Loucy (cell line): ENCODE measurements around the gene AP2B1.

Source experiments
- H2AFZ ChIP-seq: fragments of 200-600 bp; sonication (generic); 2 replicates; pipeline ENCODE4 v1.6.0; 2016; ENCODE audit warnings: antibody characterized with exemption, mild to moderate bottlenecking, low read length, moderate library complexity
- H3F3A ChIP-seq: fragments of 200-600 bp; 2 replicates; pipeline ENCODE4 v1.6.0; 2016; ENCODE audit warnings: antibody characterized with exemption, low read depth, mild to moderate bottlenecking
- H3K27me3 ChIP-seq: fragments of 200-600 bp; sonication (generic); 2 replicates; pipeline ENCODE4 v1.6.1; 2014; ENCODE audit warnings: low read length, mild to moderate bottlenecking; ENCODE audit not compliant: insufficient read depth, poor library complexity, severe bottlenecking
- H3K36me3 ChIP-seq: fragments of 200-600 bp; sonication (generic); 2 replicates; pipeline ENCODE4 v1.6.1; 2016; ENCODE audit warnings: low read length; ENCODE audit not compliant: insufficient read depth
- H3K4me1 ChIP-seq: fragments of 200-600 bp; sonication (generic); 2 replicates; pipeline ENCODE4 v1.5.1; 2014; ENCODE audit warnings: low read length, mild to moderate bottlenecking; ENCODE audit not compliant: insufficient read depth, poor library complexity, severe bottlenecking
- H3K4me2 ChIP-seq: fragments of 200-600 bp; sonication (generic); 2 replicates; pipeline ENCODE4 v1.6.0; 2014; ENCODE audit warnings: antibody characterized with exemption, low read length, low read depth, mild to moderate bottlenecking; ENCODE audit not compliant: poor library complexity, severe bottlenecking
- H3K4me3 ChIP-seq: fragments of 200-600 bp; sonication (generic); 2 replicates; pipeline ENCODE4 v1.5.1; 2014; ENCODE audit warnings: low read length, mild to moderate bottlenecking, mixed read lengths; ENCODE audit not compliant: poor library complexity, severe bottlenecking
- H3K79me2 ChIP-seq: fragments of 200-600 bp; sonication (generic); 2 replicates; pipeline ENCODE4 v1.6.1; 2014; ENCODE audit warnings: low read length; ENCODE audit not compliant: insufficient read depth
- H3K9ac ChIP-seq: fragments of 200-600 bp; sonication (generic); 2 replicates; pipeline ENCODE4 v1.6.0; 2014; ENCODE audit warnings: mild to moderate bottlenecking, low read depth, low read length, moderate library complexity; ENCODE audit not compliant: poor library complexity, severe bottlenecking
- H3K9me2 ChIP-seq: fragments of 200-600 bp; sonication (generic); replicated peaks from 2 replicates; pipeline ENCODE4 v1.6.1; 2016; ENCODE audit warnings: low read depth, low read length, mixed read lengths
- H3K9me3 ChIP-seq: fragments of 200-600 bp; sonication (generic); 2 replicates; pipeline ENCODE4 v1.6.1; 2014; ENCODE audit warnings: mild to moderate bottlenecking, antibody characterized with exemption, low read length, low read depth; ENCODE audit not compliant: insufficient read depth
- H4K20me1 ChIP-seq: fragments of 200-600 bp; sonication (generic); 2 replicates; pipeline ENCODE4 v1.6.0; 2014; ENCODE audit warnings: antibody characterized with exemption, low read length, mild to moderate bottlenecking; ENCODE audit not compliant: insufficient read depth, poor library complexity, severe bottlenecking
- EZH2phosphoT487 ChIP-seq: fragments of 200-600 bp; IDR thresholded peaks from 2 replicates; pipeline ENCODE4 v1.6.1; 2018; ENCODE audit warnings: antibody characterized with exemption, mild to moderate bottlenecking, moderate library complexity, borderline replicate concordance
- TF ChIP-seq, protein P1 (sequence below): fragments of 200-600 bp; sonication (generic); conservative IDR thresholded peaks from 2 replicates; pipeline ENCODE4 v1.5.1; 2014; ENCODE audit warnings: mild to moderate bottlenecking, antibody characterized with exemption, low read length

The AP2B1 gene

DNA sequence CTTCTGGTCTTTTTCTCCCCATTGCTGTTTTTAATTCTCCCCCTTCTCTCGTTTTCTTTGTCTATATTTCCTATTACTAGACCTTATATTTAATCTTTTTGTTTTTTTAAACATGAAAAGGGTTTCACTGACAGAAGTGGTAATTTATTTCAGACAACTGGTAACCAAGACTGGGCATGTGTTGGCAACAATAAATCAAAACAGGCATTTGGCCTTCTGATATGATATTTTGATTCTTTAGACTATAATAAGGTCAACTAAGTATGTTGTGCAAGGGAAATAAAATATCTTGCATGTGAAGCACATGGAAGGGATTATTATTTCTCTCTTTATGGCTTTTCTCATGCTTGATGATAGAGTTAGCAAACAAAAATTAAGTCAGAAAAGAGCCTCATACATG, 34.6 kb downstream of the AP2B1 start:
- TF ChIP-seq EZH2phosphoT487 = no peak
- TF ChIP-seq, protein P1, sequence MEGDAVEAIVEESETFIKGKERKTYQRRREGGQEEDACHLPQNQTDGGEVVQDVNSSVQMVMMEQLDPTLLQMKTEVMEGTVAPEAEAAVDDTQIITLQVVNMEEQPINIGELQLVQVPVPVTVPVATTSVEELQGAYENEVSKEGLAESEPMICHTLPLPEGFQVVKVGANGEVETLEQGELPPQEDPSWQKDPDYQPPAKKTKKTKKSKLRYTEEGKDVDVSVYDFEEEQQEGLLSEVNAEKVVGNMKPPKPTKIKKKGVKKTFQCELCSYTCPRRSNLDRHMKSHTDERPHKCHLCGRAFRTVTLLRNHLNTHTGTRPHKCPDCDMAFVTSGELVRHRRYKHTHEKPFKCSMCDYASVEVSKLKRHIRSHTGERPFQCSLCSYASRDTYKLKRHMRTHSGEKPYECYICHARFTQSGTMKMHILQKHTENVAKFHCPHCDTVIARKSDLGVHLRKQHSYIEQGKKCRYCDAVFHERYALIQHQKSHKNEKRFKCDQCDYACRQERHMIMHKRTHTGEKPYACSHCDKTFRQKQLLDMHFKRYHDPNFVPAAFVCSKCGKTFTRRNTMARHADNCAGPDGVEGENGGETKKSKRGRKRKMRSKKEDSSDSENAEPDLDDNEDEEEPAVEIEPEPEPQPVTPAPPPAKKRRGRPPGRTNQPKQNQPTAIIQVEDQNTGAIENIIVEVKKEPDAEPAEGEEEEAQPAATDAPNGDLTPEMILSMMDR = no peak
- Histone ChIP-seq H3K9me3 (no peaks in the 10 kb centered on the region), H3K9ac (no peak overlapping the region), H3F3A (no peaks in the 10 kb centered on the region), H3K4me2 (no peak overlapping the region), H3K9me2 (no peaks in the 10 kb centered on the region), H4K20me1 (no peaks in the 10 kb centered on the region), H3K36me3 (peaks cover 29% of the 10 kb centered on the region), H3K4me1 (no peaks in the 10 kb centered on the region), H2AFZ (no peak overlapping the region), H3K27me3 (no peaks in the 10 kb centered on the region), H3K4me3 (no peak overlapping the region), H3K79me2 (no peaks in the 10 kb centered on the region)

DNA sequence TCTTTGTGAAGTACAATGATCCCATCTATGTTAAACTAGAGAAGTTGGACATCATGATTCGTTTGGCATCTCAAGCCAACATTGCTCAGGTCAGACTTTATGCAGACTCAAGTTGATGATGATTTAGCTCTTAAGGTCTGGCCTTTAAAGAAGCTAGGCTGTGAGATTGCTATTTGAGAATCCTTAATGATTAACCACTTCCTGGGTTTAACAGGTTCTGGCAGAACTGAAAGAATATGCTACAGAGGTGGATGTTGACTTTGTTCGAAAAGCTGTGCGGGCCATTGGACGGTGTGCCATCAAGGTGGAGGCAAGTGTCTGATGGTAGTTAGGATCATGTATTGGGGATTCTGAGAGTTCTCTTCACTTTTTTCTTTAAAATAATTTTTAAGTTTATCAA, 40.3 kb downstream of the AP2B1 start:
- Histone ChIP-seq H3K4me2 (no peak overlapping the region), H3K27me3 (no peaks in the 10 kb centered on the region), H4K20me1 (no peaks in the 10 kb centered on the region), H2AFZ (no peak overlapping the region), H3F3A (no peaks in the 10 kb centered on the region), H3K9me2 (no peaks in the 10 kb centered on the region), H3K9me3 (no peaks in the 10 kb centered on the region), H3K4me1 (no peaks in the 10 kb centered on the region), H3K4me3 (no peak overlapping the region), H3K36me3 (peaks cover 68% of the 10 kb centered on the region), H3K79me2 (no peaks in the 10 kb centered on the region), H3K9ac (no peak overlapping the region)
- no peak for TF ChIP-seq EZH2phosphoT487
- TF ChIP-seq, protein P1 = no peak

DNA sequence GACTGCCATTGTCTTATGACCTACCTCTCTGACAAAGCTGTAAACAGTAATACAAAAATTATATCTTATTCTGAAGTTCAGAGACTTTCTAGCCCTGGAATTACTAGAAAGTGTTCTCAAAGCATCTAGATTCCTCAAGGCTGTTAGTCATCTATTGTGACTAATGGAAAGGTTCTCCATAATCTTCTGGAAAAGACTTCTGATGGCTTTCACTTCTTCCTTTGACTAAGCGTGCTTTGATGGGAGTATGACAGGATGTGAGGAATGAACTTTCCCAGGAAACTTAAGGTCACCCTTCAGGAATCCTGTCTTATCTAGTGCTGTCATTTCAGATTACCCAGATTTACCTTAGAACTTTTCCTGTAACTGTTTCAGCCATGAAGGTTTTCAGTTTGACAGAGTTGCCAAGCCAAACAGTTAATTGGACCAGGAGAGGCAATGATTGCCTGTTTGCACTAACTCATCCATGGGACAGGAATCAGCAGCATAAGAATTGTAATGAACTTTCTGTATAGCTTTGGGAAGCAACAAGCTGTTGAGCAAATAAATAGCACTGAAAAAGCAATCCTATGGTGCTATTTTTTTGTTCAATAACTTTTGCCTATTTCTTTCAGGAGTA, 43.5 kb downstream of the AP2B1 start:
- Histone ChIP-seq H3K9me3 (no peaks in the 10 kb centered on the region), H3K4me1 (no peaks in the 10 kb centered on the region), H2AFZ (no peak overlapping the region), H3K4me2 (no peak overlapping the region), H3K27me3 (no peaks in the 10 kb centered on the region), H4K20me1 (no peaks in the 10 kb centered on the region), H3K36me3 (peaks cover 54% of the 10 kb centered on the region), H3K79me2 (no peaks in the 10 kb centered on the region), H3K9ac (no peak overlapping the region), H3K9me2 (no peaks in the 10 kb centered on the region), H3F3A (no peaks in the 10 kb centered on the region), H3K4me3 (no peak overlapping the region)
- no peak for TF ChIP-seq EZH2phosphoT487
- TF ChIP-seq, protein P1 = no peak
